GM23338 (cell line): ENCODE measurements around the gene S100B. TPM values are rescaled to one million over a fixed set of nuclear protein-coding genes. Genes with fewer than 3 reads are reported as not detected.

Source experiments
- ATAC-seq: fragments of 200-7000 bp; cut with Tn5 transposase; 3 replicates; pipeline ENCODE4 v1.9.1; 2020
- DNase-seq: peaks from one replicate; pipeline ENCODE4 v3.0.0-alpha.2; 2015; ENCODE audit warnings: low spot score
- H2AFZ ChIP-seq: fragments of 200-600 bp; sonication (generic); 2 replicates; pipeline ENCODE4 v1.8.0; 2016; ENCODE audit warnings: antibody characterized with exemption, mild to moderate bottlenecking, moderate library complexity
- H3F3A ChIP-seq: fragments of 200-600 bp; sonication (generic); replicated peaks from 2 replicates; pipeline ENCODE4 v1.8.0; 2017; ENCODE audit warnings: antibody characterized with exemption, mixed run types, low read depth
- H3K27ac ChIP-seq: fragments of 200-600 bp; sonication (generic); 2 replicates; pipeline ENCODE4 v1.6.1; 2016; ENCODE audit warnings: low read depth
- H3K27me3 ChIP-seq: fragments of 200-600 bp; sonication (generic); 2 replicates; pipeline ENCODE4 v1.8.0; 2016; ENCODE audit warnings: mild to moderate bottlenecking, mixed run types, moderate library complexity; ENCODE audit not compliant: insufficient read depth
- H3K36me3 ChIP-seq: fragments of 200-600 bp; sonication (generic); 2 replicates; pipeline ENCODE4 v1.8.0; 2016; ENCODE audit warnings: mild to moderate bottlenecking; ENCODE audit not compliant: insufficient read depth
- H3K4me1 ChIP-seq: fragments of 200-600 bp; sonication (generic); 2 replicates; pipeline ENCODE4 v1.8.0; 2016; ENCODE audit warnings: mild to moderate bottlenecking, moderate library complexity; ENCODE audit not compliant: insufficient read depth
- H3K4me2 ChIP-seq: fragments of 200-600 bp; sonication (generic); 2 replicates; pipeline ENCODE4 v1.7.1; 2017; ENCODE audit warnings: mixed run types
- H3K4me3 ChIP-seq: fragments of 200-600 bp; sonication (generic); 2 replicates; pipeline ENCODE4 v1.6.1; 2016; ENCODE audit warnings: mixed run types
- H3K79me2 ChIP-seq: fragments of 200-600 bp; sonication (generic); replicated peaks from 2 replicates; pipeline ENCODE4 v1.8.0; 2017; ENCODE audit warnings: mild to moderate bottlenecking; ENCODE audit not compliant: insufficient read depth
- H3K9me2 ChIP-seq: fragments of 200-600 bp; sonication (generic); 2 replicates; pipeline ENCODE4 v1.8.0; 2017; ENCODE audit not compliant: insufficient read depth
- H4K20me1 ChIP-seq: fragments of 200-600 bp; sonication (generic); replicated peaks from 2 replicates; pipeline ENCODE4 v1.8.0; 2017; ENCODE audit warnings: mild to moderate bottlenecking; ENCODE audit not compliant: insufficient read depth
- H3K27ac Mint-ChIP-seq: 2 replicates; pipeline ENCODE4 v1.8.0; 2020; ENCODE audit warnings: inconsistent platforms, mild to moderate bottlenecking, moderate library complexity, mixed read lengths
- H3K27me3 Mint-ChIP-seq: 3 replicates; pipeline ENCODE4 v1.8.0; 2022; ENCODE audit warnings: low read depth, mild to moderate bottlenecking, moderate library complexity, mixed read lengths, inconsistent platforms; ENCODE audit not compliant: insufficient read depth, poor library complexity
- H3K36me3 Mint-ChIP-seq: 3 replicates; pipeline ENCODE4 v1.8.0; 2021; ENCODE audit warnings: low read depth, mild to moderate bottlenecking, inconsistent platforms, moderate library complexity, mixed read lengths
- H3K4me1 Mint-ChIP-seq: 3 replicates; pipeline ENCODE4 v1.8.0; 2020; ENCODE audit warnings: mild to moderate bottlenecking, inconsistent platforms, mixed read lengths
- H3K4me3 Mint-ChIP-seq: 3 replicates; pipeline ENCODE4 v1.8.0; 2021; ENCODE audit warnings: moderate library complexity, mild to moderate bottlenecking, inconsistent platforms, mixed read lengths
- H3K9me3 Mint-ChIP-seq: 3 replicates; pipeline ENCODE4 v1.8.0; 2020; ENCODE audit warnings: moderate library complexity, mild to moderate bottlenecking, inconsistent platforms, mixed read lengths
- CREB1 ChIP-seq: fragments of 250-450 bp; sonication (Bioruptor Pico); IDR thresholded peaks from 2 replicates; pipeline ENCODE4 v1.5.0; 2020; ENCODE audit warnings: low read depth, mild to moderate bottlenecking, moderate library complexity
- EZH2 ChIP-seq: fragments of 200-600 bp; sonication (generic); IDR thresholded peaks from one replicate; pipeline ENCODE4 v1.8.0; 2017; ENCODE audit warnings: antibody characterized with exemption, mild to moderate bottlenecking, low read depth; ENCODE audit not compliant: unreplicated experiment
- EZH2phosphoT487 ChIP-seq: fragments of 200-600 bp; sonication (generic); IDR thresholded peaks from one replicate; pipeline ENCODE4 v1.8.1; 2018; ENCODE audit warnings: antibody characterized with exemption; ENCODE audit not compliant: unreplicated experiment
- JUNB ChIP-seq: IDR thresholded peaks from one replicate; pipeline ENCODE4 v1.6.1; 2016; ENCODE audit warnings: antibody characterized with exemption; ENCODE audit not compliant: unreplicated experiment
- NANOG ChIP-seq: IDR thresholded peaks from 2 replicates; pipeline ENCODE4 v1.6.1; 2016; ENCODE audit warnings: antibody characterized with exemption, borderline replicate concordance
- POLR2AphosphoS5 ChIP-seq: IDR thresholded peaks from 2 replicates; pipeline ENCODE4 v1.6.1; 2016; ENCODE audit warnings: antibody characterized with exemption, low read depth
- STAT1 ChIP-seq: IDR thresholded peaks from one replicate; pipeline ENCODE4 v1.6.1; 2016; ENCODE audit warnings: antibody characterized with exemption; ENCODE audit not compliant: unreplicated experiment
- ZNF114 ChIP-seq: fragments of 250-450 bp; sonication (Bioruptor Pico); IDR thresholded peaks from 2 replicates; pipeline ENCODE4 v1.5.0; 2020; ENCODE audit warnings: mild to moderate bottlenecking, moderate library complexity
- ZNF331 ChIP-seq: fragments of 250-450 bp; sonication (Bioruptor Pico); IDR thresholded peaks from 2 replicates; pipeline ENCODE4 v1.5.0; 2020; ENCODE audit warnings: low read depth, mild to moderate bottlenecking, moderate library complexity
- ZNF462 ChIP-seq: fragments of 250-450 bp; sonication (Bioruptor Pico); IDR thresholded peaks from 2 replicates; pipeline ENCODE4 v1.5.0; 2020; ENCODE audit warnings: mild to moderate bottlenecking, moderate library complexity
- polyA plus RNA-seq: library from polyadenylated mRNA; unstranded; fragments of >200 nt; fragmentation: Nextera tagmentation; extraction: Ambion mirVana; gene quantifications from 2 replicates; pipeline ENCODE4 v1.2.1, GENCODE V29; 2016
- total RNA-seq: library from RNA; depleted of rRNA; stranded (reverse); fragments of >200 nt; shearing (Covaris generic); gene quantifications from 2 replicates; pipeline ENCODE4 v1.2.3, GENCODE V29; 2014
- TF ChIP-seq, protein P1 (sequence below): IDR thresholded peaks from 2 replicates; pipeline ENCODE4 v1.6.1; 2016; ENCODE audit warnings: antibody characterized with exemption
- TF ChIP-seq, protein P2 (sequence below), 2 experiments: fragments of 200-600 bp in 1 of 2; sonication (generic) in 1 of 2; conservative IDR thresholded peaks; 2 replicates each; pipeline versions ENCODE4 v1.5.1 to v1.6.1; 2016 to 2017; ENCODE audit warnings: antibody characterized with exemption in 2 of 2, low read depth in 2 of 2, mild to moderate bottlenecking in 2 of 2, moderate library complexity in 1 of 2
- TF ChIP-seq, protein P3 (sequence below): IDR thresholded peaks from one replicate; pipeline ENCODE4 v1.6.1; 2018; ENCODE audit warnings: antibody characterized with exemption; ENCODE audit not compliant: unreplicated experiment

S100B gene
- total and polyA plus RNA-seq, 2 experiments from 2014 or later = 0.97 to 1.5 TPM

DNA sequence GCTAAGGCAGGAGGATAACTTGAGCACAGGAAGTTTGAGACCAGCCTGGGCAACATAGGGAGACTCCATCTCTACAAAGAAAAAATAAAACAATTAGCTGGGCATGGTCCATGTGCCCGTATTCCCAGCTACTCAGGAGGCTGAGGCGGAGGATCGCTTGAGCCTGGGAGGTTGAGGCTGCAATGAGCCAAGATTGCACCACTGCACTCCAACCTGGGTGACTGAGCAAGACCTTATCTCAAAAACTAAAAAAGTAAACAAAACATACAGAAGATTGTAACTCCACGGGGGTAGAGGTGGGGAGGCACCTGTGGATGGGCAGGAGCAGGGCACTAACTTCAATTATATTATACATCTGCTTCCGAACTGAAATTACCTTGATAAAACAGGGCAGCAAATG is 4.6 kb downstream of the S100B start:
- peaks cover 27% of the 10 kb centered on the region for H3K4me1 ChIP-seq
- ATAC-seq = no peak
- no peaks in the 10 kb centered on the region for H3K36me3 ChIP-seq
- H3K27me3 ChIP-seq = no peaks in the 10 kb centered on the region
- Mint-ChIP-seq H3K36me3 (no peaks in the 10 kb centered on the region), H3K4me3 (no peak overlapping the region), H3K9me3 (peaks cover 13% of the 10 kb centered on the region), H3K27me3 (no peaks in the 10 kb centered on the region), H3K27ac (no peak overlapping the region), H3K4me1 (peaks cover 28% of the 10 kb centered on the region)
- H2AFZ ChIP-seq = no peak overlapping the region
- no peaks in the 10 kb centered on the region; the same call in 1 of the 2 replicates for H3K9me2 ChIP-seq
- H3K27ac ChIP-seq = no peak overlapping the region
- no peak for DNase-seq
- no peaks in the 10 kb centered on the region for H3K79me2 ChIP-seq
- H4K20me1 ChIP-seq = no peaks in the 10 kb centered on the region
- TF ChIP-seq STAT1 (no peak), NANOG (no peak), POLR2AphosphoS5 (no peak), CREB1 (CRISPR knock-in tag) (no peak), EZH2 (no peak), JUNB (no peak), EZH2phosphoT487 (no peak), ZNF114 (CRISPR knock-in tag) (no peak), ZNF331 (no peak), ZNF462 (no peak)
- TF ChIP-seq, protein P1, sequence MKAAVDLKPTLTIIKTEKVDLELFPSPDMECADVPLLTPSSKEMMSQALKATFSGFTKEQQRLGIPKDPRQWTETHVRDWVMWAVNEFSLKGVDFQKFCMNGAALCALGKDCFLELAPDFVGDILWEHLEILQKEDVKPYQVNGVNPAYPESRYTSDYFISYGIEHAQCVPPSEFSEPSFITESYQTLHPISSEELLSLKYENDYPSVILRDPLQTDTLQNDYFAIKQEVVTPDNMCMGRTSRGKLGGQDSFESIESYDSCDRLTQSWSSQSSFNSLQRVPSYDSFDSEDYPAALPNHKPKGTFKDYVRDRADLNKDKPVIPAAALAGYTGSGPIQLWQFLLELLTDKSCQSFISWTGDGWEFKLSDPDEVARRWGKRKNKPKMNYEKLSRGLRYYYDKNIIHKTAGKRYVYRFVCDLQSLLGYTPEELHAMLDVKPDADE = no peak
- TF ChIP-seq, protein P2, sequence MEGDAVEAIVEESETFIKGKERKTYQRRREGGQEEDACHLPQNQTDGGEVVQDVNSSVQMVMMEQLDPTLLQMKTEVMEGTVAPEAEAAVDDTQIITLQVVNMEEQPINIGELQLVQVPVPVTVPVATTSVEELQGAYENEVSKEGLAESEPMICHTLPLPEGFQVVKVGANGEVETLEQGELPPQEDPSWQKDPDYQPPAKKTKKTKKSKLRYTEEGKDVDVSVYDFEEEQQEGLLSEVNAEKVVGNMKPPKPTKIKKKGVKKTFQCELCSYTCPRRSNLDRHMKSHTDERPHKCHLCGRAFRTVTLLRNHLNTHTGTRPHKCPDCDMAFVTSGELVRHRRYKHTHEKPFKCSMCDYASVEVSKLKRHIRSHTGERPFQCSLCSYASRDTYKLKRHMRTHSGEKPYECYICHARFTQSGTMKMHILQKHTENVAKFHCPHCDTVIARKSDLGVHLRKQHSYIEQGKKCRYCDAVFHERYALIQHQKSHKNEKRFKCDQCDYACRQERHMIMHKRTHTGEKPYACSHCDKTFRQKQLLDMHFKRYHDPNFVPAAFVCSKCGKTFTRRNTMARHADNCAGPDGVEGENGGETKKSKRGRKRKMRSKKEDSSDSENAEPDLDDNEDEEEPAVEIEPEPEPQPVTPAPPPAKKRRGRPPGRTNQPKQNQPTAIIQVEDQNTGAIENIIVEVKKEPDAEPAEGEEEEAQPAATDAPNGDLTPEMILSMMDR (conservative IDR thresholded peaks at IDR 0.05; ENCODE audit: low read depth in 2 of 2) = no peak
- TF ChIP-seq, protein P3, sequence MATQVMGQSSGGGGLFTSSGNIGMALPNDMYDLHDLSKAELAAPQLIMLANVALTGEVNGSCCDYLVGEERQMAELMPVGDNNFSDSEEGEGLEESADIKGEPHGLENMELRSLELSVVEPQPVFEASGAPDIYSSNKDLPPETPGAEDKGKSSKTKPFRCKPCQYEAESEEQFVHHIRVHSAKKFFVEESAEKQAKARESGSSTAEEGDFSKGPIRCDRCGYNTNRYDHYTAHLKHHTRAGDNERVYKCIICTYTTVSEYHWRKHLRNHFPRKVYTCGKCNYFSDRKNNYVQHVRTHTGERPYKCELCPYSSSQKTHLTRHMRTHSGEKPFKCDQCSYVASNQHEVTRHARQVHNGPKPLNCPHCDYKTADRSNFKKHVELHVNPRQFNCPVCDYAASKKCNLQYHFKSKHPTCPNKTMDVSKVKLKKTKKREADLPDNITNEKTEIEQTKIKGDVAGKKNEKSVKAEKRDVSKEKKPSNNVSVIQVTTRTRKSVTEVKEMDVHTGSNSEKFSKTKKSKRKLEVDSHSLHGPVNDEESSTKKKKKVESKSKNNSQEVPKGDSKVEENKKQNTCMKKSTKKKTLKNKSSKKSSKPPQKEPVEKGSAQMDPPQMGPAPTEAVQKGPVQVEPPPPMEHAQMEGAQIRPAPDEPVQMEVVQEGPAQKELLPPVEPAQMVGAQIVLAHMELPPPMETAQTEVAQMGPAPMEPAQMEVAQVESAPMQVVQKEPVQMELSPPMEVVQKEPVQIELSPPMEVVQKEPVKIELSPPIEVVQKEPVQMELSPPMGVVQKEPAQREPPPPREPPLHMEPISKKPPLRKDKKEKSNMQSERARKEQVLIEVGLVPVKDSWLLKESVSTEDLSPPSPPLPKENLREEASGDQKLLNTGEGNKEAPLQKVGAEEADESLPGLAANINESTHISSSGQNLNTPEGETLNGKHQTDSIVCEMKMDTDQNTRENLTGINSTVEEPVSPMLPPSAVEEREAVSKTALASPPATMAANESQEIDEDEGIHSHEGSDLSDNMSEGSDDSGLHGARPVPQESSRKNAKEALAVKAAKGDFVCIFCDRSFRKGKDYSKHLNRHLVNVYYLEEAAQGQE = no peak
- H3F3A ChIP-seq = no peaks in the 10 kb centered on the region
- no peak overlapping the region for H3K4me2 ChIP-seq
- H3K4me3 ChIP-seq = no peak overlapping the region
